MM.1S (cell line): ENCODE data around the gene ATXN1.
A peak's percentile ranks its signal among the peaks of the same experiment; 100 is the strongest.

ENCODE experiments used
- DNase-seq: peaks from one replicate; pipeline ENCODE4 v3.0.0-alpha.2; 2015
- H2AFZ ChIP-seq: fragments of 300-600 bp; sonication (generic); 2 replicates; pipeline ENCODE4 v1.6.0; 2016; ENCODE audit warnings: antibody characterized with exemption, low read length
- H3F3A ChIP-seq: fragments of 300-600 bp; sonication (generic); 2 replicates; pipeline ENCODE4 v1.6.1; 2016; ENCODE audit warnings: mild to moderate bottlenecking, antibody characterized with exemption, low read length, moderate library complexity, mixed read lengths; ENCODE audit not compliant: insufficient read depth
- H3K27ac ChIP-seq: fragments of 300-600 bp; sonication (generic); 2 replicates; pipeline ENCODE4 v1.5.1; 2016; ENCODE audit warnings: mild to moderate bottlenecking, low read length
- H3K27me3 ChIP-seq: fragments of 300-600 bp; sonication (generic); replicated peaks from 2 replicates; pipeline ENCODE4 v1.6.0; 2016; ENCODE audit warnings: low read length; ENCODE audit not compliant: insufficient read depth
- H3K36me3 ChIP-seq: fragments of 300-600 bp; sonication (generic); replicated peaks from 2 replicates; pipeline ENCODE4 v1.6.1; 2016; ENCODE audit warnings: mild to moderate bottlenecking, low read length, mixed read lengths; ENCODE audit not compliant: insufficient read depth
- H3K4me1 ChIP-seq: fragments of 300-600 bp; sonication (generic); 2 replicates; pipeline ENCODE4 v1.6.1; 2016; ENCODE audit warnings: low read length, mixed read lengths
- H3K4me2 ChIP-seq: fragments of 300-600 bp; sonication (generic); 2 replicates; pipeline ENCODE4 v1.6.0; 2016; ENCODE audit warnings: low read depth, low read length
- H3K4me3 ChIP-seq: fragments of 300-600 bp; sonication (generic); 2 replicates; pipeline ENCODE4 v1.5.1; 2016; ENCODE audit warnings: low read length, mixed read lengths
- H3K79me2 ChIP-seq: fragments of 300-600 bp; sonication (generic); 2 replicates; pipeline ENCODE4 v1.6.1; 2016; ENCODE audit warnings: mixed run types, low read length, mixed read lengths
- H3K9ac ChIP-seq: fragments of 300-600 bp; sonication (generic); 2 replicates; pipeline ENCODE4 v1.6.1; 2016; ENCODE audit warnings: low read length, mixed read lengths
- H3K9me2 ChIP-seq: fragments of 300-600 bp; sonication (generic); replicated peaks from 2 replicates; pipeline ENCODE4 v1.6.1; 2016; ENCODE audit warnings: mild to moderate bottlenecking, low read length, mixed read lengths; ENCODE audit not compliant: insufficient read depth
- H3K9me3 ChIP-seq: fragments of 300-600 bp; sonication (generic); replicated peaks from 2 replicates; pipeline ENCODE4 v1.6.1; 2016; ENCODE audit warnings: mild to moderate bottlenecking, low read length, mixed read lengths; ENCODE audit not compliant: insufficient read depth
- H4K20me1 ChIP-seq: fragments of 300-600 bp; sonication (generic); 2 replicates; pipeline ENCODE4 v1.6.1; 2016; ENCODE audit warnings: mild to moderate bottlenecking, low read length, moderate library complexity, mixed read lengths; ENCODE audit not compliant: insufficient read depth
- EZH2 ChIP-seq: fragments of 300-600 bp; sonication (generic); optimal IDR thresholded peaks from 2 replicates; pipeline ENCODE3; 2017; ENCODE audit warnings: low read depth, mild to moderate bottlenecking, antibody characterized with exemption, low read length, mixed read lengths
- EZH2phosphoT487 ChIP-seq: fragments of 300-600 bp; sonication (generic); IDR thresholded peaks from 2 replicates; pipeline ENCODE4 v1.6.1; 2018; ENCODE audit warnings: antibody characterized with exemption, low read length
- TF ChIP-seq, protein P1 (sequence below): fragments of 300-600 bp; sonication (generic); IDR thresholded peaks from 2 replicates; pipeline ENCODE4 v1.5.1; 2016; ENCODE audit warnings: antibody characterized with exemption, low read length, mixed read lengths

ATXN1 gene

DNA sequence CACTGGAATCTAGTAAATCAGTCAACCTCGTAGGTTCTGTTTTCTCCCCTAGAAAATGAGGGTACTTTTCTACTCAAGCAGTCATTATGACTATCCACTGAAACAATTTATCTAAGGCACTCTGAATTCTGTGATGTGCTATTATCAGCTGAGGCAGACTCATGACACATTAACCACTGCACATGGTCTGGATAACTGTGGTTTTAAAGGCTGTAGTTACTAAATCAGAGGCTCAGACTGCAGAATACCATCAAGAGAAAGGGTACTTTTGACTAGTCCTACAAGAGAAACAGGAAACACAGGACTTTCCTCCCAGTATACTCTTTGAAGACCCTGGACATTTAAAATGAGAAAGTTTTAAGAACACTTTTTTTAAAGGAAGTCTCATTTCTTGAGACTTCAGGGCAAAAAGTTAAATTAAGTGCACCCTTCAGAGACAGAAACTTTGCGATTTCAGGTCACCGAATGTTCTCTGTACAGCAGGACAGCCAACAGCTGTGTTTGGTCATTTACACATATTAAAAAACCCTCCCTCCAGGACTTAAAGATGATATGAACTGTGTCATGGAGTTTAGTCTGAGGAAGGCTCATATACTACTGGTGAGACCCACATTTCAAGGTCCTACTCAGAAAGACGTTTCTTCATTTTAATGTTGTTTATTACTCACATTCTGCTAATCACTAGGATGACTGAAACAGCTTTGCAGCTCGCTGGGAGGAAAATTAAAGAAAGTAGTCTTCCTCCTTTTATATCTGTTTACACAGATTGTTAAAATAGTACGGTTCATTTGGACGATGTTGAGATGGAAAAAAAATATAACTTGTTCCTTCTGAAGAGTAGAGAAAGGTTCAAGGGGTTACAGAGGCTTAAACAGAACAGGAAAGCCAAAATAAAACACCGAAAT, 19.9 kb downstream of the ATXN1 start:
- H3K9me2 ChIP-seq = no peaks in the 10 kb centered on the region
- peaks cover 42% of the 10 kb centered on the region for H3K79me2 ChIP-seq
- no peaks in the 10 kb centered on the region for H3K27me3 ChIP-seq
- H2AFZ ChIP-seq = no peak overlapping the region
- H3K9me3 ChIP-seq = no peaks in the 10 kb centered on the region
- H3F3A ChIP-seq = peaks cover 14% of the 10 kb centered on the region; the same call in 1 of the 2 replicates
- peaks cover 34% of the 10 kb centered on the region for H3K4me1 ChIP-seq
- H3K4me3 ChIP-seq = 0 out of 2 replicates have a peak overlapping the region, but pooled peaks have one; percentile 4
- no peaks in the 10 kb centered on the region for H4K20me1 ChIP-seq
- peak overlapping the region; percentile 24 for H3K4me2 ChIP-seq
- H3K27ac ChIP-seq = peak overlapping the region; percentile 34; the same call in 1 of the 2 replicates
- H3K9ac ChIP-seq = no peak overlapping the region
- DNase-seq = peak; percentile 52
- no peak for TF ChIP-seq EZH2phosphoT487
- no peak for TF ChIP-seq EZH2
- TF ChIP-seq, protein P1, sequence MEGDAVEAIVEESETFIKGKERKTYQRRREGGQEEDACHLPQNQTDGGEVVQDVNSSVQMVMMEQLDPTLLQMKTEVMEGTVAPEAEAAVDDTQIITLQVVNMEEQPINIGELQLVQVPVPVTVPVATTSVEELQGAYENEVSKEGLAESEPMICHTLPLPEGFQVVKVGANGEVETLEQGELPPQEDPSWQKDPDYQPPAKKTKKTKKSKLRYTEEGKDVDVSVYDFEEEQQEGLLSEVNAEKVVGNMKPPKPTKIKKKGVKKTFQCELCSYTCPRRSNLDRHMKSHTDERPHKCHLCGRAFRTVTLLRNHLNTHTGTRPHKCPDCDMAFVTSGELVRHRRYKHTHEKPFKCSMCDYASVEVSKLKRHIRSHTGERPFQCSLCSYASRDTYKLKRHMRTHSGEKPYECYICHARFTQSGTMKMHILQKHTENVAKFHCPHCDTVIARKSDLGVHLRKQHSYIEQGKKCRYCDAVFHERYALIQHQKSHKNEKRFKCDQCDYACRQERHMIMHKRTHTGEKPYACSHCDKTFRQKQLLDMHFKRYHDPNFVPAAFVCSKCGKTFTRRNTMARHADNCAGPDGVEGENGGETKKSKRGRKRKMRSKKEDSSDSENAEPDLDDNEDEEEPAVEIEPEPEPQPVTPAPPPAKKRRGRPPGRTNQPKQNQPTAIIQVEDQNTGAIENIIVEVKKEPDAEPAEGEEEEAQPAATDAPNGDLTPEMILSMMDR = no peak
- H3K36me3 ChIP-seq = no peaks in the 10 kb centered on the region

DNA sequence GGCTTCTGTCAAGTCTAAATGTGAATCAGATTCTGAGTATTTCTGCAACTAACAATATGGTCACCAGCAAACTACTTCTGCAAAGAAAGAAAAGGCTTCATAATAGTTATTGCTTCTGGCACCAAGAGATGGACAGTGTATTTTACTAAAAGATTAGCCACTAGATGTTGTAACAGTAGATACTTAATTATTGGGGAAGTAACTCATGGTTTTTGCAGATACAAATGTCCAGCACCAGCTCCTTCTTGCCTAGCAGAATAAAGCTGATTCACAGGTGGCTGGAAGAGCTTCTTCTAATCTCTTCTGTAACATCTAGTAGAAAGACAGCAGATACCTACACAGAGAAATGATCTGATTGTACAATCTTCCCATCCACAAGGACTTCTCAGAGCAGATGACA, 21.2 kb downstream of the ATXN1 start:
- Histone ChIP-seq H3K79me2 (peaks cover 33% of the 10 kb centered on the region), H3K27me3 (no peaks in the 10 kb centered on the region), H3K9me2 (no peaks in the 10 kb centered on the region), H4K20me1 (no peaks in the 10 kb centered on the region), H3K4me1 (peaks cover 34% of the 10 kb centered on the region), H3K27ac (no peak overlapping the region), H2AFZ (no peak overlapping the region), H3F3A (peaks cover 14% of the 10 kb centered on the region; the same call in 1 of the 2 replicates), H3K4me2 (no peak overlapping the region), H3K9ac (no peak overlapping the region), H3K9me3 (no peaks in the 10 kb centered on the region), H3K36me3 (no peaks in the 10 kb centered on the region), H3K4me3 (no peak overlapping the region)
- no peak for DNase-seq
- TF ChIP-seq EZH2 (no peak), EZH2phosphoT487 (no peak)
- TF ChIP-seq, protein P1 = no peak

DNA sequence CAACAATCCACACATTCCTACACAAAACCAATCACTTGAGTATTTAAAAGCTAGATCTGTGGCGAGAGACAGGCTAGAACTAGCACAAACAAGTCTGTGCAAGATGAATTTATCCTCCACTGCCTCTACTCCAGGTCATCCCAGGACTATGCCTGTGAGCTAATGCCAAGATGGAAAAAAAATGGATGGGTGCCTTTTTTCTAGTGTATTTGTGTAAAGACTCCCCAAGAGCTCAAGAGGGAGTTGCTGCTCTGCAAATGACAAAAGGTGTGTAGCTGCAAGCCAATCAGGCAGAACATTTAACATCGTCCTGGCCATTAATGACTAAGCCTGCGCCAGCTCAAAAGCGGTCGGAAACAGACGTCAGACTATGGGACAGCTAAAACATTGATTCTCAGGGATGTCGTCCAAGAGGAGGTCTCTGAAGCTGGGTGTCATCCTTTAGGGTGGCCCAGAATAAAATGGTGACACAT, 21.9 kb downstream of the ATXN1 start:
- Histone ChIP-seq H3K27ac (no peak overlapping the region), H3K79me2 (peaks cover 29% of the 10 kb centered on the region)
- no peak for DNase-seq

More for the DNA sequence above, 21.9 kb downstream of the ATXN1 start:
- Histone ChIP-seq H3K9me2 (no peaks in the 10 kb centered on the region), H3K9me3 (no peaks in the 10 kb centered on the region), H3K4me3 (no peak overlapping the region), H2AFZ (no peak overlapping the region), H3F3A (peaks cover 14% of the 10 kb centered on the region; the same call in 1 of the 2 replicates), H3K36me3 (no peaks in the 10 kb centered on the region), H3K4me2 (no peak overlapping the region), H3K4me1 (peaks cover 34% of the 10 kb centered on the region), H3K27me3 (no peaks in the 10 kb centered on the region), H4K20me1 (no peaks in the 10 kb centered on the region), H3K9ac (no peak overlapping the region)
- TF ChIP-seq EZH2 (no peak), EZH2phosphoT487 (no peak)
- TF ChIP-seq, protein P1 = no peak
